ENCODE data around the gene FCAR.
"Not testable (repeated sequence)": the region's sequence is repeated elsewhere in the genome, so short reads cannot be mapped to it uniquely, and the experiment has no call there.

The FCAR gene

DNA sequence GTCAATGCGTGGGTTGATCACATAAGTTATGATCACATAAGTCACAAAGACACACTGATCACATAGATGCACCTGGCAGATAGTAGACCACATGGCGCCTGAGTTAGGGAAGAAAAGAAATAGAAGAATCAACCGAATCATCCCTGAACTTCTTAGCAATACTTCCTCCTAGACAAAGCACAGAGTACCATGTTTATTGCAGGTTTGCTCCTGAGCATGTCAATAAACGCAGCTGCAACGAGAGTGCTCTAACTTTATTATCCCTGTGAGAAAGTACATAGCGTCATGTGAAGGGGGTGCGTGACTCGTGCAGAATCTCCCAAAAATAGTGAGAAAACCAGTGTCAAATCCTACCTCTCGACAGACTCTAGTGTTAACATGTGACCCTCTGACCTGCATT, 49.2 kb downstream of the FCAR start:
- TF ChIP-seq, protein P1, sequence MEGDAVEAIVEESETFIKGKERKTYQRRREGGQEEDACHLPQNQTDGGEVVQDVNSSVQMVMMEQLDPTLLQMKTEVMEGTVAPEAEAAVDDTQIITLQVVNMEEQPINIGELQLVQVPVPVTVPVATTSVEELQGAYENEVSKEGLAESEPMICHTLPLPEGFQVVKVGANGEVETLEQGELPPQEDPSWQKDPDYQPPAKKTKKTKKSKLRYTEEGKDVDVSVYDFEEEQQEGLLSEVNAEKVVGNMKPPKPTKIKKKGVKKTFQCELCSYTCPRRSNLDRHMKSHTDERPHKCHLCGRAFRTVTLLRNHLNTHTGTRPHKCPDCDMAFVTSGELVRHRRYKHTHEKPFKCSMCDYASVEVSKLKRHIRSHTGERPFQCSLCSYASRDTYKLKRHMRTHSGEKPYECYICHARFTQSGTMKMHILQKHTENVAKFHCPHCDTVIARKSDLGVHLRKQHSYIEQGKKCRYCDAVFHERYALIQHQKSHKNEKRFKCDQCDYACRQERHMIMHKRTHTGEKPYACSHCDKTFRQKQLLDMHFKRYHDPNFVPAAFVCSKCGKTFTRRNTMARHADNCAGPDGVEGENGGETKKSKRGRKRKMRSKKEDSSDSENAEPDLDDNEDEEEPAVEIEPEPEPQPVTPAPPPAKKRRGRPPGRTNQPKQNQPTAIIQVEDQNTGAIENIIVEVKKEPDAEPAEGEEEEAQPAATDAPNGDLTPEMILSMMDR (conservative IDR thresholded peaks at IDR 0.05) = no peak
- no peak overlapping the region for H3K27ac ChIP-seq

DNA sequence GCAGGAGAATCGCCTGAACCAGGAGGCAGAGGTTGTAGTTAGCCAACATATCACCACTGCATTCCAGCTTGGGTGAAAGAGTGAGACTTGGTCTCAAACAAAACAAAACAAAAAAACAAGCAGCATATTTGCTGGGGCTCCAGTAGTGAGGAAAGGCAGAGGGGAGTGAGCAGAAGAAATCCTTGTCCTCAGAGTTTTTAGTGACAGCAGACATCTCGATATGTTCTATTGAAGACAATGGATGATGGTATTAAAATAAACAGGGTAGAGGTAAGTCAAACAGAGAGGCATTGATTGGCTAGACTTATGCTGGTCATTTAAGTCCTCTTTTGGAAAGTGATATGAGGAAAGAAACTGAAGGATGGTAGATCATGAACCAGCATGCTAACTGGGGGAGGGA, 54.3 kb downstream of the FCAR start:
- TF ChIP-seq, protein P1 (conservative IDR thresholded peaks at IDR 0.05) = no peak
- no peak overlapping the region for H3K27ac ChIP-seq

DNA sequence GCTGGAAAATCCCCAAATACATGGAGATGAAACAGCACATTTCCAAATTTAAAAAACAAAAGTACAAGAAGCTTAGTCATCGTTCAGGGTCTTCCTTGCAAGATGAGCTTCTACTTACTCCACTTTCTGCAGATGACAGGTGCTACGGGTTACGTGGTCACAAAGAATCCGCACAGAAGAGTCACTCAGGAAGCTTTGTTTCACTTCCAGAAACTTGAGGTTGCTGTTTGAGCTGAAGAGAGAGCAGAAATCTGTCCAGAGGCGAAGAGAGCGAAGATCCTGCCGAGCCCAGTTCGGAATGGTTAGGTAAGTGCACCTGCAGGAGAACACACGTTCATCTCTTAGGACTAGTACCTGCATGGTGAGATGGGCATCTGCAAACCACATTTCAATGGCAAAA, 63.9 kb downstream of the FCAR start:
- no peak overlapping the region for H3K27ac ChIP-seq

DNA sequence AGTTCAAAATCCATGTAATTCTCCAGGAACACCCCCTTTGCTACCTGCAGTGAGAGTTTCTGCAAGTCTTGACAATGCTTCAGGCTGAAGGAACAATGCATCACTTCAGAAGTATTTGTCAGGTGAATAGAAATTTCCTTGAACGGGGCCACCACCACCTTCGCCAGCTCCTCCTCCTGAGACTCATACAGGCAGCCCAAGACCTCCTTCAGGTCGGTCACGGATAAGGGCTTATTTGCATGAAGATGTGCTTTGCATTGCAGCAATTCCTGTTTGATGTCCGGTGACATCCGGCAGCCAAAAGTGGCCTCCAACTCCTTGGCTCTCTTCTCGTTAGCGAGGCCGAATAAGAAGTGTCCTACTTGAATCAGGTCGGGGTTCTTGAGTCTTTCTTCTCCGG, 64.9 kb downstream of the FCAR start:
- no peak overlapping the region for H3K27ac ChIP-seq
- TF ChIP-seq, protein P1 (conservative IDR thresholded peaks at IDR 0.05) = no peak

More for the DNA sequence above, 63.9 kb downstream of the FCAR start:
- TF ChIP-seq, protein P1 (conservative IDR thresholded peaks at IDR 0.05) = no peak

DNA sequence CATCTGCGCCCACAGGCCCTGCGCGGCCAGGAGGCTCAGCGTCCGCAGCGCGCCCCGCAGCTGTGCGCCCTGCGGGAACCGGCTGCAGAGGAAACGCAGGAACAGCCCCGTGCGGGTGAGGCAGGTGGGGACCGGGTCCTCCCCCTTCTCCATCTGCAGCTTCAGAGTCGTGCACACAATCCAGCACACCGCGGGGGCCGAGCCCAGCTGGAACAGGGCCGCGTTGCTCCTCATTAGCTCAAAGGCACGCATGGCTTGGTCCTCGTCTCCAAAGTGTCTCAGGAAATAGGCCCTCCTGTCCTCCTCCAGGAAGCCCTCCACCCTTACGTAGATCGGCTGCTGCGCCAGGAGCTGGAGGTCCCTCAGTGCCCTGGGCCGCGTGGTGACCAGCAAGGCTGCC, 65.5 kb downstream of the FCAR start:
- H3K27ac ChIP-seq = not testable (repeated sequence)

Measured in VCaP (cell line).